GM18907 (cell line): Measurements from ENCODE around the gene SEC63.
"Not testable (repeated sequence)": the region's sequence is repeated elsewhere in the genome, so short reads cannot be mapped to it uniquely, and the experiment has no call there.

Experiments used
- ATAC-seq: cut with Tn5 transposase; IDR thresholded peaks from one replicate; pipeline ENCODE4 v1.9.1; 2021; ENCODE audit warnings: mild to moderate bottlenecking, moderate library complexity; ENCODE audit not compliant: unreplicated experiment

The SEC63 gene

GRCh38 chr6:107957909-107958688, at the start of gene SEC63:
TSS of gene SEC63 (minus strand) at chr6:107958208. CDS start at chr6:107958009, 199 bp downstream.
- ATAC-seq: peak; percentile 93

- ATAC-seq: no peak
Measured at GRCh38 chr6:108005961-108006360, 48.0 kb upstream of the SEC63 start.

GRCh38 chr6:108004861-108005260, 46.9 kb upstream of the SEC63 start:
- ATAC-seq: no peak

- no peak for ATAC-seq
Measured at GRCh38 chr6:108002365-108003221, 44.6 kb upstream of the SEC63 start.

GRCh38 chr6:108001696-108002231, 43.8 kb upstream of the SEC63 start:
- no peak for ATAC-seq

GRCh38 chr6:108000259-108000658, 42.3 kb upstream of the SEC63 start:
- not testable (repeated sequence) for ATAC-seq

GRCh38 chr6:107999341-107999740, 41.3 kb upstream of the SEC63 start:
- no peak for ATAC-seq

- no peak for ATAC-seq
Measured at GRCh38 chr6:107991772-107992550, 34.0 kb upstream of the SEC63 start.

GRCh38 chr6:107991061-107991460, 33.1 kb upstream of the SEC63 start:
- no peak for ATAC-seq

- not testable (repeated sequence) for ATAC-seq
Measured at GRCh38 chr6:107990587-107990986, 32.6 kb upstream of the SEC63 start.

- ATAC-seq: no peak
Measured at GRCh38 chr6:107989166-107990094, 31.4 kb upstream of the SEC63 start.

- no peak for ATAC-seq
Measured at GRCh38 chr6:107988570-107988969, 30.6 kb upstream of the SEC63 start.

- ATAC-seq: no peak
Measured at GRCh38 chr6:107987805-107988204, 29.8 kb upstream of the SEC63 start.

- no peak for ATAC-seq
Measured at GRCh38 chr6:107985701-107986100, 27.7 kb upstream of the SEC63 start.

GRCh38 chr6:107983811-107984210, 25.8 kb upstream of the SEC63 start:
- no peak for ATAC-seq

- no peak for ATAC-seq
Measured at GRCh38 chr6:107982486-107982885, 24.5 kb upstream of the SEC63 start.

GRCh38 chr6:107981695-107982094, 23.7 kb upstream of the SEC63 start:
- no peak for ATAC-seq

- no peak for ATAC-seq
Measured at GRCh38 chr6:107977283-107977682, 19.3 kb upstream of the SEC63 start.

- no peak for ATAC-seq
Measured at GRCh38 chr6:107976155-107976783, 18.3 kb upstream of the SEC63 start.
